ENCODE measurements around the gene ECT2. TPM values are rescaled to one million over a fixed set of nuclear protein-coding genes. Genes with fewer than 3 reads are reported as not detected.
"Not testable (repeated sequence)": the region's sequence is repeated elsewhere in the genome, so short reads cannot be mapped to it uniquely, and the experiment has no call there.

ECT2 gene
- total RNA-seq, 2 experiments from 2014 or later, result 55.3 to 59.4 TPM

GRCh38 chr3:172853005-172853404 is 102.5 kb downstream of the ECT2 start:
- DNase-seq, result no peak
- no peaks in the 10 kb centered on the region for H3K4me1 Mint-ChIP-seq (ENCODE audit: low read depth)
- H3K27ac Mint-ChIP-seq, result no peak overlapping the region
- H3K36me3 Mint-ChIP-seq (ENCODE audit: low read depth), result no peaks in the 10 kb centered on the region
- no peak overlapping the region for H3K4me3 Mint-ChIP-seq
- intact Hi-C loops (cut with micrococcal nuclease), result no loop called here
- no peaks in the 10 kb centered on the region for H3K9me3 Mint-ChIP-seq
- H3K27me3 Mint-ChIP-seq (ENCODE audit: low read depth), result peaks cover 2% of the 10 kb centered on the region
- CTCF ChIA-PET, result no interaction called here

- no peaks in the 10 kb centered on the region for H3K9me3 Mint-ChIP-seq
- H3K27ac Mint-ChIP-seq, result no peak overlapping the region
- DNase-seq, result no peak
- H3K36me3 Mint-ChIP-seq (ENCODE audit: low read depth), result no peaks in the 10 kb centered on the region
- CTCF ChIA-PET, result no interaction called here
- no peaks in the 10 kb centered on the region for H3K4me1 Mint-ChIP-seq (ENCODE audit: low read depth)
- no peak overlapping the region for H3K4me3 Mint-ChIP-seq
- intact Hi-C loops (cut with micrococcal nuclease), result no loop called here
- peaks cover 2% of the 10 kb centered on the region for H3K27me3 Mint-ChIP-seq (ENCODE audit: low read depth)
These were observed 103.6 kb downstream of the ECT2 start for GRCh38 chr3:172853921-172854666.

GRCh38 chr3:172855037-172855436 is 104.5 kb downstream of the ECT2 start:
- Mint-ChIP-seq H3K9me3 (no peaks in the 10 kb centered on the region), H3K4me3 (no peak overlapping the region), H3K4me1 (ENCODE audit: low read depth) (no peaks in the 10 kb centered on the region), H3K27ac (no peak overlapping the region), H3K27me3 (ENCODE audit: low read depth) (peaks cover 2% of the 10 kb centered on the region), H3K36me3 (ENCODE audit: low read depth) (no peaks in the 10 kb centered on the region)
- intact Hi-C loops (cut with micrococcal nuclease), result no loop called here
- no peak for DNase-seq
- CTCF ChIA-PET, result no interaction called here

GRCh38 chr3:172856795-172857742 is 106.5 kb downstream of the ECT2 start:
- Mint-ChIP-seq H3K4me1 (ENCODE audit: low read depth) (no peaks in the 10 kb centered on the region), H3K27ac (no peak overlapping the region), H3K4me3 (no peak overlapping the region), H3K9me3 (no peaks in the 10 kb centered on the region), H3K36me3 (ENCODE audit: low read depth) (no peaks in the 10 kb centered on the region), H3K27me3 (ENCODE audit: low read depth) (peaks cover 2% of the 10 kb centered on the region)
- intact Hi-C loops (cut with micrococcal nuclease), result no loop called here
- CTCF ChIA-PET, result no interaction called here
- DNase-seq, result no peak

- no peak overlapping the region for H3K27ac Mint-ChIP-seq
- no peak for DNase-seq
- H3K4me3 Mint-ChIP-seq, result no peak overlapping the region
- H3K36me3 Mint-ChIP-seq (ENCODE audit: low read depth), result no peaks in the 10 kb centered on the region
- no peaks in the 10 kb centered on the region for H3K4me1 Mint-ChIP-seq (ENCODE audit: low read depth)
- intact Hi-C loops (cut with micrococcal nuclease), result no loop called here
- CTCF ChIA-PET, result interaction anchor here (0.7 kb wide), 1 partner anchor 23 kb away, joined by 3 read pairs; no protein-coding TSS in a partner anchor
- peaks cover 2% of the 10 kb centered on the region for H3K27me3 Mint-ChIP-seq (ENCODE audit: low read depth)
- H3K9me3 Mint-ChIP-seq, result no peaks in the 10 kb centered on the region
These were observed 108.5 kb downstream of the ECT2 start for GRCh38 chr3:172859041-172859440.

- H3K36me3 Mint-ChIP-seq (ENCODE audit: low read depth); CTCF ChIA-PET; H3K27ac Mint-ChIP-seq; intact Hi-C loops (cut with micrococcal nuclease); H3K9me3 Mint-ChIP-seq; H3K4me1 Mint-ChIP-seq (ENCODE audit: low read depth); H3K4me3 Mint-ChIP-seq; H3K27me3 Mint-ChIP-seq (ENCODE audit: low read depth); DNase-seq: not testable (repeated sequence)
These were observed 116.3 kb downstream of the ECT2 start for GRCh38 chr3:172866726-172867350.

- DNase-seq, result no peak
- no peak overlapping the region for H3K4me3 Mint-ChIP-seq
- CTCF ChIA-PET, result no interaction called here
- no peaks in the 10 kb centered on the region for H3K36me3 Mint-ChIP-seq (ENCODE audit: low read depth)
- H3K27ac Mint-ChIP-seq, result no peak overlapping the region
- H3K9me3 Mint-ChIP-seq, result no peaks in the 10 kb centered on the region
- H3K27me3 Mint-ChIP-seq (ENCODE audit: low read depth), result no peaks in the 10 kb centered on the region
- no peaks in the 10 kb centered on the region for H3K4me1 Mint-ChIP-seq (ENCODE audit: low read depth)
- intact Hi-C loops (cut with micrococcal nuclease), result no loop called here
These were observed 118.2 kb downstream of the ECT2 start for GRCh38 chr3:172868582-172869200.

GRCh38 chr3:172869368-172869771 is 118.8 kb downstream of the ECT2 start:
- intact Hi-C loops (cut with micrococcal nuclease), result no loop called here

GRCh38 chr3:172869784-172870518 is 119.4 kb downstream of the ECT2 start:
- CTCF ChIA-PET, result no interaction called here
- Mint-ChIP-seq H3K9me3 (no peaks in the 10 kb centered on the region), H3K27ac (no peak overlapping the region), H3K27me3 (ENCODE audit: low read depth) (no peaks in the 10 kb centered on the region), H3K4me1 (ENCODE audit: low read depth) (no peaks in the 10 kb centered on the region), H3K4me3 (no peak overlapping the region), H3K36me3 (ENCODE audit: low read depth) (no peaks in the 10 kb centered on the region)
- no peak for DNase-seq
- intact Hi-C loops (cut with micrococcal nuclease), result no loop called here

More at GRCh38 chr3:172869368-172869771, 118.8 kb downstream of the ECT2 start:
- CTCF ChIA-PET, result no interaction called here
- Mint-ChIP-seq H3K27me3 (ENCODE audit: low read depth) (no peaks in the 10 kb centered on the region), H3K4me1 (ENCODE audit: low read depth) (no peaks in the 10 kb centered on the region), H3K36me3 (ENCODE audit: low read depth) (no peaks in the 10 kb centered on the region), H3K4me3 (no peak overlapping the region), H3K27ac (no peak overlapping the region), H3K9me3 (no peaks in the 10 kb centered on the region)
- DNase-seq, result no peak
